Neuronal stem cell (in vitro differentiated cells): ENCODE measurements around the gene UTF1.
A peak's percentile ranks its signal among the peaks of the same experiment; 100 is the strongest.

Experiments
- DNase-seq: peaks from one replicate; pipeline ENCODE4 v3.0.0-alpha.2; 2013; ENCODE audit warnings: low spot score
- H2AFZ ChIP-seq: one replicate; pipeline ENCODE4 v1.6.1; 2013; ENCODE audit warnings: mild to moderate bottlenecking, low read length, inconsistent platforms
- H2AK5ac ChIP-seq: 2 replicates; pipeline ENCODE4 v1.6.1; 2013; ENCODE audit warnings: low read depth, mild to moderate bottlenecking, inconsistent platforms, low read length, moderate library complexity, mixed read lengths
- H2BK120ac ChIP-seq: 2 replicates; pipeline ENCODE4 v1.6.1; 2013; ENCODE audit warnings: low read depth, mild to moderate bottlenecking, inconsistent platforms, low read length, moderate library complexity, mixed read lengths
- H2BK12ac ChIP-seq: one replicate; pipeline ENCODE4 v1.6.1; 2013; ENCODE audit warnings: low read length, inconsistent platforms
- H2BK15ac ChIP-seq: 2 replicates; pipeline ENCODE4 v1.6.1; 2013; ENCODE audit warnings: mild to moderate bottlenecking, low read length, inconsistent platforms, mixed read lengths
- H2BK5ac ChIP-seq: one replicate; pipeline ENCODE4 v1.6.1; 2013; ENCODE audit warnings: inconsistent platforms, mild to moderate bottlenecking, low read length, moderate library complexity
- H3K14ac ChIP-seq: one replicate; pipeline ENCODE4 v1.6.1; 2013; ENCODE audit warnings: low read length, inconsistent platforms
- H3K18ac ChIP-seq: 2 replicates; pipeline ENCODE4 v1.6.1; 2013; ENCODE audit warnings: low read length, inconsistent platforms
- H3K23ac ChIP-seq: 2 replicates; pipeline ENCODE4 v1.6.1; 2013; ENCODE audit warnings: low read depth, mild to moderate bottlenecking, mixed read lengths, low read length, inconsistent platforms; ENCODE audit not compliant: poor library complexity
- H3K27ac ChIP-seq: replicated peaks from 3 replicates; pipeline ENCODE4 v1.5.1; 2013; ENCODE audit warnings: low read length, inconsistent platforms
- H3K27me3 ChIP-seq, 3 experiments: 2 replicates each; pipeline ENCODE4 v1.6.1; 2013; ENCODE audit warnings: low read length in 3 of 3, mild to moderate bottlenecking in 2 of 3, inconsistent platforms in 1 of 3, low read depth in 1 of 3, mixed read lengths in 1 of 3, moderate library complexity in 1 of 3; ENCODE audit not compliant: control insufficient read depth in 3 of 3, insufficient read depth in 3 of 3
- H3K36me3 ChIP-seq, 2 donors: replicated peaks in 1 of 2; 2 replicates each; pipeline ENCODE4 v1.6.1; 2013; ENCODE audit warnings: low read length in 2 of 2; ENCODE audit not compliant: control insufficient read depth in 2 of 2, insufficient read depth in 2 of 2
- H3K4ac ChIP-seq: 2 replicates; pipeline ENCODE4 v1.6.1; 2013; ENCODE audit warnings: inconsistent platforms, mild to moderate bottlenecking, low read length, moderate library complexity
- H3K4me1 ChIP-seq, 2 donors: 1 replicate in 1 of 2; 2 replicates in 1 of 2; pipeline ENCODE4 v1.6.1; 2013; ENCODE audit warnings: low read length in 2 of 2, low read depth in 1 of 2; ENCODE audit not compliant: control insufficient read depth in 2 of 2, insufficient read depth in 1 of 2
- H3K4me2 ChIP-seq: one replicate; pipeline ENCODE4 v1.6.1; 2013; ENCODE audit warnings: mild to moderate bottlenecking, low read length, inconsistent platforms; ENCODE audit not compliant: insufficient read depth, poor library complexity, severe bottlenecking
- H3K4me3 ChIP-seq, 2 donors: 2 replicates each; pipeline ENCODE4 v1.5.1; 2013; ENCODE audit warnings: low read length in 2 of 2, mild to moderate bottlenecking in 2 of 2, inconsistent platforms in 1 of 2, moderate library complexity in 1 of 2
- H3K79me1 ChIP-seq: one replicate; pipeline ENCODE4 v1.6.1; 2013; ENCODE audit warnings: low read depth, mild to moderate bottlenecking, inconsistent platforms, low read length, moderate library complexity
- H3K9ac ChIP-seq: one replicate; pipeline ENCODE4 v1.6.1; 2013; ENCODE audit warnings: mild to moderate bottlenecking, low read depth, low read length, inconsistent platforms; ENCODE audit not compliant: poor library complexity
- H3K9me3 ChIP-seq, 2 donors: replicated peaks in 1 of 2; 2 replicates each; pipeline versions ENCODE3 to v1.6.1; 2013; ENCODE audit warnings: low read length in 2 of 2, mild to moderate bottlenecking in 2 of 2, inconsistent platforms in 1 of 2, low read depth in 1 of 2, mixed read lengths in 1 of 2, moderate library complexity in 1 of 2; ENCODE audit not compliant: control insufficient read depth in 2 of 2, insufficient read depth in 1 of 2
- H4K8ac ChIP-seq: one replicate; pipeline ENCODE4 v1.6.1; 2013; ENCODE audit warnings: low read depth, mild to moderate bottlenecking, inconsistent platforms, low read length, moderate library complexity
- H4K91ac ChIP-seq: one replicate; pipeline ENCODE4 v1.6.1; 2013; ENCODE audit warnings: low read length, low read depth, mild to moderate bottlenecking, inconsistent platforms; ENCODE audit not compliant: poor library complexity
- WGBS, 2 donors: extraction: QIAGEN DNeasy Blood & Tissue Kit; methylation state at CpG; one replicate each; pipeline ENCODE4 v1.1.7; 2013; ENCODE audit warnings: missing lambda C conversion rate in 2 of 2, mixed read lengths in 1 of 2; ENCODE audit not compliant: insufficient read length in 2 of 2, insufficient replicate concordance in 1 of 2; ENCODE audit errors: extremely low coverage in 2 of 2; 5-methylcytosine and 5-hydroxymethylcytosine counted together

Gene UTF1

GRCh38 chr10:133276100-133276434 lies 46.0 kb downstream of the UTF1 start:
- H3K27ac ChIP-seq: no peak overlapping the region
- H3K36me3 ChIP-seq: peaks cover 7 to 20% of the 10 kb centered on the region in 2 donors
- peak overlapping the region; percentile 81 for H2BK15ac ChIP-seq
- no peak overlapping the region for H3K4me3 ChIP-seq
- no peak overlapping the region for H3K14ac ChIP-seq
- no CpG with 5 or more reads among the region's 6 CpGs for WGBS, 2 donors
- H3K23ac ChIP-seq: peak overlapping the region; percentile 55
- no peak overlapping the region for H4K8ac ChIP-seq
- peak overlapping the region; percentile 69 for H3K4me2 ChIP-seq
- peaks cover 0 to 2% of the 10 kb centered on the region in 2 donors for H3K9me3 ChIP-seq
- H2BK12ac ChIP-seq: no peak overlapping the region
- H3K9ac ChIP-seq: no peak overlapping the region
- H4K91ac ChIP-seq: no peak overlapping the region
- peaks cover 0 to 13% (median 6%) of the 10 kb centered on the region in 3 experiments for H3K27me3 ChIP-seq
- H3K4me1 ChIP-seq: peaks cover 8 to 15% of the 10 kb centered on the region in 2 donors
- H2BK120ac ChIP-seq: peak overlapping the region; percentile 61
- H2AFZ ChIP-seq: no peak overlapping the region
- peak overlapping the region; percentile 64 for H3K18ac ChIP-seq
- DNase-seq: no peak
- no peak overlapping the region for H3K4ac ChIP-seq
- H2AK5ac ChIP-seq: peak overlapping the region; percentile 81
- H2BK5ac ChIP-seq: peak overlapping the region; percentile 87
- peaks cover 3% of the 10 kb centered on the region for H3K79me1 ChIP-seq

DNA sequence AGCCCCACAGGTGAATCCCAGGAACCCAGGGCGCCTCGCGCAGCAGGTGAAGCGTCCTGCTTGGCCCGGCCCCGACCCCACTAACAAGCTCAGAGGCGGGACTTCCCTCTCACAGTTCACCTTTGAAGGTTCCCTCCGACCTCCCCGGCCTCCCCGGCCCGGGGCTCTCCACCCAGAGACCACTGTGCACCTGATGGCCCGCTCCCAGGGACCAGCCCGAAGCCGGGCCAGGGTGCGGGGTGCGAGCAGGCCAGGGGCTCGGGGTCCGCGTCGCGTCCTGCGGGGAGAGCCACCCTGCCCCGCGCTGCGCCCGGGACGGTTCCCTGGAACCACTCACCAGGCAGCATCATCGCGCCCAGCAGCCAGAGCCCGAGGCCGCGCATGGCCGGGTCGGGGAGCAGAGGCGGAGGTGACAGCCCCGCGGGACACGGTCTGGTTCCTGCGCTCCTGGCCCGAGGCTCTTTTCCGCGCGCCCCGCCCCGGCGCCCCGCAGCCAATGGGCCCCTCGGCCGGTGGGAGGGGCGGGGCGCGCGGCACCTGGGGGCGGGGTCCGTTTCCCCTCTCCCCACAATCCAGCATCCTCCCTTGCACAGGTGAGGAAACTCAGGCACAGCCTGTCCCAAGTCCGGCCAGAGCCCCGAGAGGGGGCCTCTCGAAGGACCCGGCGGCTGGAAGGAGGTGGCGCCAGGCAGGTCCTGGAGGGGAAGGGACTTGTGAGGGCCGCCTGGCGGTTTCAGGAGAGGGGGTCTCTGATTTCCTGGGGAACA lies 46.6 kb downstream of the UTF1 start, which contains the start of gene ADAM8:
Gene ADAM8 (minus strand): TSS at position 434 of the 767 bp plus-strand sequence. CDS start 51 bp downstream, at position 383.
- H3K4me1 ChIP-seq: peaks cover 8 to 15% of the 10 kb centered on the region in 2 donors
- no peak within 1 kb of the TSS for H3K27ac ChIP-seq

GRCh38 chr10:133277277-133277992 lies 47.4 kb downstream of the UTF1 start:
- Histone ChIP-seq H3K4me2 (no peak overlapping the region), H3K23ac (peak overlapping the region; percentile 73), H3K4ac (no peak overlapping the region), H2BK15ac (no peak overlapping the region), H3K27me3 (peaks cover 0 to 13% (median 6%) of the 10 kb centered on the region in 3 experiments), H3K4me1 (peaks cover 8 to 15% of the 10 kb centered on the region in 2 donors), H3K27ac (no peak overlapping the region), H2BK12ac (no peak overlapping the region), H4K91ac (no peak overlapping the region), H4K8ac (no peak overlapping the region), H2BK120ac (no peak overlapping the region), H2AK5ac (no peak overlapping the region), H3K18ac (peak overlapping the region; percentile 64), H3K36me3 (peaks cover 14 to 33% of the 10 kb centered on the region in 2 donors), H3K9ac (no peak overlapping the region), H2BK5ac (peak overlapping the region; percentile 39), H3K79me1 (peaks cover 1% of the 10 kb centered on the region), H3K9me3 (peaks cover 0 to 2% of the 10 kb centered on the region in 2 donors), H3K4me3 (no peak overlapping the region), H2AFZ (no peak overlapping the region), H3K14ac (no peak overlapping the region)
- DNase-seq: no peak
- no CpG with 5 or more reads among the region's 25 CpGs for WGBS, 2 donors

More for the DNA sequence above, 46.6 kb downstream of the UTF1 start, which contains the start of gene ADAM8:
- peak within 1 kb of the TSS; percentile 43 for H4K8ac ChIP-seq
- H3K79me1 ChIP-seq: peaks cover 1% of the 10 kb centered on the region
- H2BK120ac ChIP-seq: peak within 1 kb of the TSS; percentile 61
- H3K9ac ChIP-seq: no peak within 1 kb of the TSS
- H3K4ac ChIP-seq: no peak within 1 kb of the TSS
- H3K18ac ChIP-seq: peak within 1 kb of the TSS; percentile 94
- H3K4me2 ChIP-seq: peak within 1 kb of the TSS; percentile 69
- peak within 1 kb of the TSS; percentile 72 for H2AFZ ChIP-seq
- peak within 1 kb of the TSS; percentile 82 for H3K14ac ChIP-seq
- peak within 1 kb of the TSS; percentile 73 for H3K23ac ChIP-seq
- peaks cover 7 to 25% of the 10 kb centered on the region in 2 donors for H3K36me3 ChIP-seq
- H2AK5ac ChIP-seq: peak within 1 kb of the TSS; percentile 81
- H3K4me3 ChIP-seq: peak within 1 kb of the TSS in 1 of 2 donors; percentile 73
- H2BK12ac ChIP-seq: no peak within 1 kb of the TSS
- peak within 1 kb of the TSS; percentile 81 for H2BK15ac ChIP-seq
- WGBS, 2 donors: no CpG with 5 or more reads among the region's 63 CpGs
- DNase-seq: no peak
- peaks cover 0 to 2% of the 10 kb centered on the region in 2 donors for H3K9me3 ChIP-seq
- H3K27me3 ChIP-seq: peaks cover 0 to 13% (median 6%) of the 10 kb centered on the region in 3 experiments
- no peak within 1 kb of the TSS for H4K91ac ChIP-seq
- peak within 1 kb of the TSS; percentile 87 for H2BK5ac ChIP-seq
